HG03139 (cell line): Measurements from ENCODE around the gene SIAE.
A peak's percentile ranks its signal among the peaks of the same experiment; 100 is the strongest.

ENCODE experiments used
- ATAC-seq: cut with Tn5 transposase; IDR thresholded peaks from one replicate; pipeline ENCODE4 v1.9.1; 2021; ENCODE audit not compliant: unreplicated experiment

The SIAE gene, protein sequence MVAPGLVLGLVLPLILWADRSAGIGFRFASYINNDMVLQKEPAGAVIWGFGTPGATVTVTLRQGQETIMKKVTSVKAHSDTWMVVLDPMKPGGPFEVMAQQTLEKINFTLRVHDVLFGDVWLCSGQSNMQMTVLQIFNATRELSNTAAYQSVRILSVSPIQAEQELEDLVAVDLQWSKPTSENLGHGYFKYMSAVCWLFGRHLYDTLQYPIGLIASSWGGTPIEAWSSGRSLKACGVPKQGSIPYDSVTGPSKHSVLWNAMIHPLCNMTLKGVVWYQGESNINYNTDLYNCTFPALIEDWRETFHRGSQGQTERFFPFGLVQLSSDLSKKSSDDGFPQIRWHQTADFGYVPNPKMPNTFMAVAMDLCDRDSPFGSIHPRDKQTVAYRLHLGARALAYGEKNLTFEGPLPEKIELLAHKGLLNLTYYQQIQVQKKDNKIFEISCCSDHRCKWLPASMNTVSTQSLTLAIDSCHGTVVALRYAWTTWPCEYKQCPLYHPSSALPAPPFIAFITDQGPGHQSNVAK

DNA sequence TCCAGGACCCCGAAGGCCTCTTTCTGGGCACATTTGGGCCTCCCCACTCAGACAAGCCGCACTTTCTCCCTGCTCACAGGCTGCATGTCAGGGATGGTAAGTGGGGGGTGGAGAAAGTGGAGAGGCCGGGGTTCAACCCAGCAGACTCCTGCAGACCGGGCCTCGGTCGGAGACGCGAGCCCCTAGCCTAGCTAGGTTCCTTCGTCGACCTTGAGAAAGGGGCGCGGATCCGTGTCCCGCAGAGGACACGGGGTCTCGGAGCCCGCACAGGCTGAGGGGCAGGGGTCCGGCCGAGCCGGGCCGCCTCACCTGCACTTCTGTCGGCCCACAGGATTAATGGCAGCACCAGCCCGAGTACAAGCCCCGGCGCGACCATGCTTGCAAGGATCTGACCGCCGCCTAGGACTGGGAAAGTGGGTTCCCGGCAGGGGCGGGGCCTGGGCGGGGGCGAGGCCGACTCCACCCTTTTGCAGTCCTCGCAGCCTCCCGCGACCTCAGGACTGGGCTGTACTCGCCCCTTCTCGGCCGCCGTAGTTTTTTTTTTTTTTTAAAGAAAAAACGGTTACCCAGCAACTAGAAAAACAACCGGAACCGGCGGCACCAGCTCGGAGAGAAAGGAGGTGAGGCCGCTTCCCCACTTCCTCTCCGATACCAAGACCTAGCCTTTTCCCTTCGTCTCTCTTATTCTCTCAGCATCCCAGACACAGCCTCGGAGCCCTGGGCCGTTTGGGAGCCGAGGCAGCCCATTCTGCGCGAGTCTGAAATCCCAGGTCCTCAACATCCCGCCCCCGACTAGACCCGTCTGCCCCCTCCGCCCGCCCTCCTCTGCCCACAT is at the start of gene SIAE, which contains the start of gene SPA17:
Gene SIAE (minus strand): TSS at position 407 of the 835 bp plus-strand sequence. CDS start 31 bp downstream, at position 376.
Gene SPA17 (plus strand): TSS at position 572 of the 835 bp plus-strand sequence. CDS start 1,361 bp downstream, outside the sequence.
- ATAC-seq = peak; percentile 78

DNA sequence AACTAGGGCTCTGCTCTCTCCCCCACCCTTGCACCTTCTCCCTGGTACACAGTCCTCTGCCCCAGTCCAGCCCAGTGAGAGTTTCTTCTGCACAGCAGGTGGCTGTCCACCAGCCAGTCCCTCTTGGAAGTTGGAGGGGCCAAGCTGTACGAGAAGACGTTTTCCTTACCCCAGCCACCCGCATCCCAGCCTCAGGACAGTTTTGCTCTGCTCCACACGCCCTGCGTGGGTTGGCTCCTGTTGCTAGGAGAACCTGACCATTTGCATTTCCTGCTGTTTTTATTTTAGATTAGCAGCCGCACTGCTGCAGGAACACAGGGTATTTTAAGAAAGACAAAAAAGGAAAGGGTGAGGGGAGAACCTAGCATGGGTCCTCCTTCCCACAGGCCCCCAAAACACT is 48.6 kb upstream of the SIAE start:
- ATAC-seq = no peak

DNA sequence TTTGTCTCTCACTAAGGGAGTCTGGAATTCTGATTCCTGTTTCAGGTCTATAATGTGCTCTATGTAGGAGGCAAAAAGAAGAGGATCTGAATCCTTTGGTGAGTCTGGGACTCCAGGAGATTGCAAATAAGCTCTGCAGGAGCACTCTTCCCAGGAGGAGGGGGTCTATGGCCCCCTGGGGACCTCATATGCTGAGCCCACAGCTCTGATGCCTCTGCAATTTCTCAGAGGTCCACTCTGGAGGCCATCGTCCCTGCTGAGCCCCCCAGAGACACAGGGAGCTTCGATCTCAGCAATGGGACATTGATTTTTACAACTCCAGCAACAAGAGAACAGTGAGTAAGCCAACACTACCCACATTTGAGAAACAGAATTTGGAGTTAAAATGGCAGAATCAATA is 46.0 kb upstream of the SIAE start:
- no peak for ATAC-seq

DNA sequence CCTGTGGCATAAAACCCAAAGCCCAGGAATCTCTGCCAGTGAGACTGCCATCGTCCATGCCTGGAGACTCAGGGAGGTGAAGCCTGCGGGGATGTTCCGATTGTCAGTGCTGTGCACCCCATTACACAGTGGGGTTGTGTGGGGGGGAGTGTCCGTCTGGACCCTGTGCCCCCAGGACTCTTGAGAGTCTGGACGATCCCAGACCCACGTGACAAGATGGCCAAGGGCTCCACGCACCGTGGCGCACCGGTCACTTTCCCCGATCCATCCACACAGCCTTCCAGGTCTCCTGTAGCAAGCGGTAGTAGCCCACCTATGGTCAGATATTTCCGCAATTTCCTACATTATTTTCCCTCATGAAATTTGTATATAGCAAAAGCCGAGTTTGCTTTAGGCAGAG is 45.3 kb upstream of the SIAE start:
- ATAC-seq = no peak

DNA sequence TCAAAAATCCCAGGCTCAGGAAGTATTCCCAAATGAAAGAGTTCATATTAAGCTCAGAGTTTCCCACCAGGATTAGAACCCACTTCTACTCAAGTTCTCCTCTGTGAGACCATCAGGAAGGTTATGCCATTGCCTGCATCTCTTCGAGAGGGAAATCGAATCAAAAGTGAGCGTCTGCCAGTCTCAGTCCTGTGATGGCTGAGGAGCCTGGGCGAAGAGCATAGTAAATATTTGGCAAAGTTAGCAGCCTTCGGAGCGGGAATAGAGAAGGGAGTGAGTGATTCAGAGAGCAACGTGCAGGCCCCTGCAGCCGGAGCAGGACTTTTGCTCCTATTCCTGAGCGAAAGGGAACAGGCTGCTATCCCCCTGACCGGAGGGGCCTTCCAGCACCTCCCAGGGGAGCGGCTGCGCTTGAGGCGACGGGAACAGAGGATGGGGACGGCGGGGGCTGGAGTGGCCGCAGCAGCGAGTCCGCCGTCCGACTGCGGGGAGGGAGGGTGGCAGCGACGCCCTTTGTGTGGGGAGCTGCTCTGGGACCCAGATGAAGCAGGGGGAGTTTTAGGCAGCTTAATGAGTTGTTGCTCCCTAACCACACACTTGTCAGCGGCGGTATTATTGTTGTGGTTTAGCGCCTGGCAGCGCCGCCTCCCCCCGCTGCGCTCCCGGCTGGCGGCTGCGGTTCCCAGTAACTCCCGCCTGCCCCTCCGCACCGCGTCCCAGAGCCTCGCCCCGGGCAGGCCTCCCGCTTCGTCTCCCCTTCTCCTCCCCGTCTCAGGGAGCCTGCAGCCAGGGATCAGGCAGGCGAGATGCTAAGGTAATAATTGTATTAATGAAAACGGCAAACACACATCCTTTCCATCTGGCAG is 44.5 kb upstream of the SIAE start:
- ATAC-seq = peak; percentile 54

DNA sequence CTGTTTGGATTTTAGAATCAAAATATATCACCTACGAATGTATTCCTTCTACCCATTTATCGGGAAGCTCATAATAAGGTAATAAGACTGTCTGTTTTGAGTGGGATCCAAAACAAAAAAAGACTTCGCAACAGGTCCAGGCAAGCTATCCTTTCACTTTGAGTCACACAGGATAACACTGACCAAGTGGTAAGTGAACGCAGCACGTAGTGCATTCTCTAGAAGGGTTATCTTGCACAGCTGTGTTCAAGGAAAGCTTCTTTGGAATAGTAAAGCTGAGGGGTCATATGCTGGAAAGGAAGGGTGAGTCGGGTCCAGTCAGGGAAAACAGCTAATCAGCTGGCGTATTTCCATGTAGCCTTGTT is 43.9 kb upstream of the SIAE start:
- ATAC-seq = peak; percentile 32

DNA sequence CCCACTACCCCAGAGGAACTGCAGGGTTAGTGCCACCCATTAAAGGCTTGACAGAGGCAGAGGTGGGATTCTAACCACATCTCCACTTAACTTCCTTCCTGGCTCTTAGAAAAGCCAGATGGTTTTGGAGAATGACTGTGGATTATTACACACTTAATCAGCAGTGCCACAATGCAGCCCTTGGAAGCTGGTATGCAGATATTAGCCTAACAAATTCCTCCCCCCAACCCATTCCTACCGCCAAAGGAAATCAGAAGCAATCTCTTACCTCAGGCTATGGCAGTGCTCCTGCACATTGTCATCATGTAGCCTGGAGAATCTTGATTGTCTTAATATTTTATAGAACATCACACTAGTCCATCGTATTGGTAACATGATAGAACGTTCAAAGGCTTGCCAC is 43.1 kb upstream of the SIAE start:
- ATAC-seq = no peak

DNA sequence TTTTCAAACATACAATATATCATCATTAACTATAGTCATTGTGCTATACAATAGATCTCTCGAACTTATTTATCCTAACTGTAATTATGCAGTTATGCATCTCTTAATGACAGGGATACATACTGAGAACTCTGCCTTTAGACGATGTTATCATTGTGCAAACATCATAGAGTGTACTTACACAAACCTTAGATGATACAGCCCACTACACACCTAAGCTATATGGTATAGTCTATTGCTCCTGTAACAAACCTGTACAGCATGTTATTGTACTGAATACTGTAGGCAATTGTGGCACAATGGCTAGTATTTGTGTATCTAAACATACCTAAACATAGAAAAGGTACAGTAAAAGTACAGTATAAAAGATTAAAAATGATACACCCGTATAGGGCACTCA is 38.9 kb upstream of the SIAE start:
- ATAC-seq = no peak

DNA sequence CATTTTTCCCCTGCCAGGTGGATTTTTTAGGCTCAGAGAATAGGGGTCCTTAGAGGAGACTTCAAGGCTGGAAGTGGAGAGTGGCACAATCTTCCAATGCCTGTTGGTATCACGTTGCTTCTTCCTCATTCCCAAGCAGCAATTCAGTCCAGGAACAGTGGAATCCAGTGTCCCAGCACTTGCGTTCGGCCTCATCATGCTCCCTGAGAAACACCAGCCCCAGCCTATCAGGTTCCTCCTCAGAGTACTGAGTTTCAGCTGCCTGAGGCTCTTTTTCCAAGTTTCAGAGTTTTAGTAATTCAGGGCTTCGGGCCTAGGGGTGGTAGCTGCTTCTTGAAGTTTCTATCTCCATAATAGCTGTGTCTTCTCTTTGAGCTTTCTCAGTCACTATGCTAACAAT is 34.3 kb upstream of the SIAE start:
- no peak for ATAC-seq

DNA sequence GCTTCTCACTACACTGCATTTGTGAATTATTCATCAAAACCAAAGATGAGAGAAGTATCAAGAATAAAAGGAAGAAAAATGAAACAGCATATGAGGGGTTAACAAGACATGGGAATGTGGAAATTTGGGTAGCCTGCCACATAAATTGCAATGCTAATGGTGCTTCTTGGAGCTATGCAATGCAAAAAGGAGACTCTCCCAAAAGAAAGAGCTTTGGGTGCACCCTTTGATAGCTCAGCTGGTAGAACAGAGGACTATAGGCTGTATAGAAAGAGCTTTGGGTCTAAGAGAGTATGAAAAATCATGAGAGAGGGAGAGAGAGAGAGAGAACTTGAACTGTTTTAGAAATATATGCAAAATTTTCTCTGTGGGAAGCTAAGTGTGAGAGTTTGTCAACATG is 26.5 kb upstream of the SIAE start:
- no peak for ATAC-seq

DNA sequence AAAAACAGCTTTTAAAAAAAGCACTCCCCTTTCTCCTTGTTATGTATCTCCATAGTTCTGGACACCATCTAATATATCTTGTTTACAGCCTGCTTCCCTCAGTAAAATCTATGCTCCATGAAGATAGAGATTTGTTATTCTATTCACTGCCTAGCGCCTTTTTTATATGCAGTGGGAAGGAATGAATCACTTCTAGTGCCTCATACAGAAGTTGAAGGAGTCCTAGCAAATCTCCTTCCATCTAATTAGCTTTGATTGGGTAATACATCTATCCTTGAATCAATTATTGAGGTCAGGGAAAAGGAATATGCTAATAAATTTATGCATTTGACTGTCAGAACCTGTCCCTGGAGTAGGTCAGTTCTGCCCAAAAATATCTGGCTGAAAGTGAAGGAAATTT is 26.0 kb upstream of the SIAE start:
- no peak for ATAC-seq

DNA sequence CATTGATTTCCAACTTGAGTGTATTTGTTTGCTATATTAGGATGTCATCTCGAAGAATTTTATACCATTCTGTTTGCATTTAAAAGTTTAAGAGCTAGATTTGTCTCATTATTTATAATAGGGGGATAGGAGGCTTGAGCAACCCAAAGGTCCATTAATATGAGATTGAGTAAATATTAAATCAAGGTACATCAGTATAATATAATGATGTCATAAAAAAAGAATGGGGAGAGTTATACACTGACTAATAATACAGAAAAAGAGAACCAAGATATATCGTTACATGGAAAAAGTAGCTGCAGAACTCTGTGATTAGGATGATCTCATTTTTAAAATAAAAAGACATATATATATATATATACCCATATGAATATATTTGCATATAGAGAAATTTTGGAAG is 19.6 kb upstream of the SIAE start:
- no peak for ATAC-seq

DNA sequence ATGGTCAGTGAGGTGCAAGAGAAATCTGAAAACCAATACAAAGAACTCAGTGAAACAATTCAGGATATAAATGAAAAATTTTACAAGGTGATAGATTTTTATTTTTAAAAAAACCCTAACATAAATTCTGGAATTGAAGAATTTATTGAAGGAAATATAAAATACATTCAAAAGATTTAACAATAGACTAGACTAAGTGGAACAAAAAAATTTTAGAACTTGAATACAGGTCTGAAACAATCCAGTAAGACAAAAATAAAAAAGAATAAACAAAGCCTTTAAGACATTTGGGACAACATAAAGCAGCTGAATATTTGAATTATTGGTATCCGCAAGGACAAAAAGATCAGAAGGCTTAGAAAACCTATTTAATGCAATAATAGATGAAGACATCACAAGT is 8.9 kb upstream of the SIAE start:
- no peak for ATAC-seq

DNA sequence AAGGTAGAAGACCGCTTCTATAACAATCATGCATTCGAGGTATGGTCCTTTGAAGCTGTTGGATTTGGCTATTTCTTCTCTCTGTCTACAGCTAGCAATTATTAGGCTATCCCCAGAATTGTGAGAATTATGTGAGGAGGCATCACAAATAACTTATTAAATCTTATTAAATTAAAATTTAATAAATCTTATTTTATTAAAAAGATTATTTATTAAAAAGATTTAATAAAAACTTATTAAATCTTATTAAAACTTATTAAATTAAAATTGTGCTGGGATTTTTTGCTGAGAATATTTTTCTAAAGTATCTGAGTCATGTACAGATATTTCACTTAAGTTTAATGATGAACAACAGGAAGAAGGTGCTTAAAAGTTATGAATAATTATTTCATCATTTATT is 7.9 kb upstream of the SIAE start:
- no peak for ATAC-seq

DNA sequence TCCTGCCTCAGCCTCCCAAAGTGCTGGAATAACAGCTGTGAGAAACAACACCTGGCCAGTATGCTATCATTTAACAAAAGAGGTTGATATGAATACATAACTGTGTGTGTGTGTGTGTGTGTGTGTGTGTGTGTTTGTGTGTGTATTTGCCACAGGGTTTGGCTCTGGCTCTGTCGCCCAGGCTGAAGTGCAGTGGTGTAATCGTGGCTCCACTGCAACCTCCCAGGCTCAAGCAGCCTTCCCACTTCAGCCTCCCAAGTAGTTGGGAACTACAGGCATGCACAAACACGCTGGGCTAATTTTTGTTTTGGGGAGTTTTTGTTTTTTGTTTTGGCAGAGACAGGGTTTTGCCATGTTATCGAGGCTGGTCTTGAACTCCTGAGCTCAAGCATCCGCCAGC is 4.9 kb upstream of the SIAE start:
- no peak for ATAC-seq

DNA sequence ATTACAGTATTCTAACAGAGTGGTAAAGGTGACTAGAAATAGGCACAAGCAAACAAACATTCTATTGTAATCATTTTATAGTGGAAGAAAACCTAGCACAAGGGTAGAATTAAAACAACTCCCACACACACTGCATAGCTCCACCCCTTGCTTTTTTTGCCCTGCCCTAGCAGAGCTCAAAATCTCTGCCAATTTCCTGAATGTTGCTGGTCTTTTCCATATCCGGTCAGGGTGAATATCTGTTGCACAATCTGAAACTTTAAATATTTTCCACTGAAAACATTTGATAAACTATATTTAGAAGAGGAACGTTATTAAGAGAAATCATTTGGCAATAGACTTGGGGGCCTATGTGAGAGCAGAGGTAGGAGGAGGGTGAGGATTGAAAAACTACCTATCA is 2.8 kb upstream of the SIAE start:
- ATAC-seq = no peak

DNA sequence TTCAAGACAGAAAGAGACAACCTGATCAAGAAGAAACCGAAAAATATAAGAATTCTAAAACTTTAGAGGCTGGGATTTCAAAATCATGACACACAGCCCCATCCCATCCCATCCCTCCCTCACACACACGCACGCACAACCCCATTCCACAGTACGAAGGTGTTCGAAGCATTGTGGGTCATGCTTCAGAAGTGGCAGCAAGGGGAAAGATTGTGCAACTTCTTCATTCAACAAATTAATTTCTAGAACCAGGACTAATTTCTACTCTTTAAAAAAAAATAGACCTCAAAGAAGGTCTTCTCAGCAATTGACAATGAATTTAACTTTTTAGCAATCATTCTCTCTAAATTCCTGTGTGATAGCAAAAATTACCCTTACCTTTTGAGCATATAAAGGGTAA is 1.0 kb upstream of the SIAE start:
- no peak for ATAC-seq

DNA sequence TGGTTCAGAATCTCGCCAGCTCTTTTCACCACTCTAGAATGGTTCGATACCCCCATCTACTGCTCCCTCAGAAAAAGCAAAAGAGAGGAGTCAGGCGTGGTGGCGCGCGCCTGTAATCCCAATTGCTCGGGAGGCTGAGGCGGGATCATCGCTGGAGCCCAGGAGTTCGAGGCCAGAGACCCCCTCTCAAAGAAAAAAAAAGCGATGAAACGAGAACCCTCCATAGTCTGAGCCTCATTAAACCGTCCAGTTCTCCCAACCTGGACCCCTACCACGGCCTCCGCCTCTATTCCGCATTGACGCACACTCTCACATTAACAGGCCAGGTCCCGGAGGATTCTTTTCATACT is 604 bp upstream of the SIAE start:
- no peak for ATAC-seq

DNA sequence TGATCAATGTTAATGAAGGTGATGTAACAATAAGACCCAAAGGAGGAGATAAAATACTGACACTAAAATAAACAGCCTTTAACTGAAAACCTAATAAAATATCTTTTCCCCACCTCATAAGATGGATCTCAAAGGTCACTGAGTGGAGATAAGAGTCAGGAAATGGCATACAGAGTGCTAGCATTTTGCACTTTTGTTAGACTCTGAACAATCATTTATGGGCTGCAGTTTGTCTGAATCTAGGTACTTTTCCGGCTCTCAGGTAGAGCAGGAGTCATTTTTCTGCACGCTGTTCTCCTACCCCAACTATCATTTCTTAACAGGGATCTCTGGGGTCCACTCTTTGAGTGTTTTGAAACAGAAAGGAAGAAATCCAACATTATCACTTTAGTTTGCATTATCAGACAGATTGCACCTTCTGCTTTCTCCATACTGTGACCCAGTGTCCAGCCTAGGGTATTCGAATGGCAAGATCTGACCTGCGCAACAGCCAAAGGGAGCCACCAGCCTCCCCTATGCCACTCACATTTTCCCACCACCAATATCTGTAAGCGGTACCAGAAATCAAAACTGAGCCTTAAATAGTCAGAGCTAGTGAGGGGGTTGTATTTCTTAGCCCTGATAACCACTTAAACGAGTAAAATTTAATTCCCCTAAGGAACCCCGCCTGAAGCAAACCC is 863 bp downstream of the SIAE start:
- no peak for ATAC-seq

DNA sequence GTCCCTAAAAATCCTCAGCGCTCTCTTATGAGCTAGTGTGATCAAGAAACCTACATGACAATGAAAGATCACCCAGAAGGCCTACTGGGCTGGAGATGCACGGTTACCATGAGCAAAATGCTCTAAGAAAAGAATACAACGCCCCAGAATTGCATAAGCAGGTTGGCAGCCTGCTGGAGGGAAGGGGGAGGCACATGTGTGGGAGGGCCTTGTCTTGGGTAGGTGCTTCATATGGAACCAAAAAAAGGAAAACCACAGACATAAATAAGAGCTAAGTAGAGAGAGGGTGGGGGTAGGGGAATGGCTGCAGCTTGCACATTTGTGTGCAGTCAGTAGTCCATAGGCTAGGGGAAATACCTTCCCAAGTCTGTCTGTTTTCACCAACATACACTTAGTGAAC is 2.8 kb downstream of the SIAE start:
- ATAC-seq = no peak

DNA sequence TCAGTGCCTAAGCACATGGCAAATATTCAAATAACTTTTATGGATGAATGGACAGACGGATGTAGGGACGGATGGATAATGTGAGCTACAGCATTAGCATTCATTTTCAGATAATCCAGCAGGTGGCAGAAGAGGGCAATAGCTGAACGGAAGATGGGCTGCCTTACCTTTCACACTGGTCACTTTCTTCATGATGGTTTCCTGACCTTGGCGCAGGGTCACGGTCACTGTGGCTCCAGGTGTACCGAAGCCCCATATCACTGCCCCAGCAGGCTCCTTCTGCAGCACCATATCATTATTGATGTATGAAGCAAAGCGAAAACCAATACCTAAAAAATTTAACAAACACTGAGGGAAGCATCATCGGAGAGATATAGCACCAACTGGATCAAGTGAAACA is 4.3 kb downstream of the SIAE start:
- ATAC-seq = no peak
